GM18951 (cell line): ENCODE results near the gene PLIN4.

Source experiments
- POLR2A ChIP-seq: IDR thresholded peaks from 4 replicates; pipeline ENCODE4 v1.6.1; 2011; ENCODE audit warnings: mild to moderate bottlenecking; ENCODE audit not compliant: insufficient read length, insufficient read depth; ENCODE audit errors: extremely low read depth
- in situ Hi-C: fragments of 300-500 bp; cut with MboI; formaldehyde crosslinking; loops from one replicate; pipeline ENCODE4 v1.12.0; 2022; ENCODE audit warnings: low sequenced_read_pairs, mixed read lengths, inconsistent platforms; ENCODE audit not compliant: unreplicated experiment

PLIN4 gene

DNA sequence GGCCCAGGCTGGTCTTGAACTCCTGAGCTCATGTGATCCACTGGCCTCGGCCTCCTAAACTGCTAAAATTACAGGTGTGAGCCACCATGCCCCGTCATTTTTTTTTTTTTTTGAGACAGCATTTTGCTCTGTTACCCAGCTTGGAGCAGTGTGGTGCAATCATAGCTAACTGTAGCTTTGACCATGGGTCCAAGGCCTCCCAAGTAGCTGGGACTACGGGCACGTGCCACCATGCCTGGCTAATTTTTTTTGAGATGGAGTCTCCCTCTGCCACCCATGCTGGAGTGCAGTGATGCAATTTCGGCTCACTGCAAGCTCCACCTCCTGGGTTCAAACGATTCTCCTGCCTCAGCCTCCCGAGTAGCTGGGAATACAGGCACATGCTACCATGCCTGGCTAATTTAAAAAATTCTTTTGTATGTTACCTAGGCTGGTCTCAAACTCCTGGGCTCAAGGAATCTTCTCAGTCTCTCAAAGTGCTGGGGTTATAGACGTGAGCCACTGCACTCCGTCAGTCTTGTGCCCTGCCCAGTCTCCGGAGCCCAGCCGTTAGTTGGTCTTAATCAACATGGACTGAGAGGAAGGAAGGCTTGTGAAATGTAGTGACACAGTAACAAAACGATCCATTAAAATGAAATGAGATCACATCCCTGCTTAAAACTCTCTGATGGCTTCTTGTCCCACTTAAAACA lies 23.0 kb upstream of the PLIN4 start:
- in situ Hi-C loops = no loop called here
- no peak for TF ChIP-seq POLR2A

DNA sequence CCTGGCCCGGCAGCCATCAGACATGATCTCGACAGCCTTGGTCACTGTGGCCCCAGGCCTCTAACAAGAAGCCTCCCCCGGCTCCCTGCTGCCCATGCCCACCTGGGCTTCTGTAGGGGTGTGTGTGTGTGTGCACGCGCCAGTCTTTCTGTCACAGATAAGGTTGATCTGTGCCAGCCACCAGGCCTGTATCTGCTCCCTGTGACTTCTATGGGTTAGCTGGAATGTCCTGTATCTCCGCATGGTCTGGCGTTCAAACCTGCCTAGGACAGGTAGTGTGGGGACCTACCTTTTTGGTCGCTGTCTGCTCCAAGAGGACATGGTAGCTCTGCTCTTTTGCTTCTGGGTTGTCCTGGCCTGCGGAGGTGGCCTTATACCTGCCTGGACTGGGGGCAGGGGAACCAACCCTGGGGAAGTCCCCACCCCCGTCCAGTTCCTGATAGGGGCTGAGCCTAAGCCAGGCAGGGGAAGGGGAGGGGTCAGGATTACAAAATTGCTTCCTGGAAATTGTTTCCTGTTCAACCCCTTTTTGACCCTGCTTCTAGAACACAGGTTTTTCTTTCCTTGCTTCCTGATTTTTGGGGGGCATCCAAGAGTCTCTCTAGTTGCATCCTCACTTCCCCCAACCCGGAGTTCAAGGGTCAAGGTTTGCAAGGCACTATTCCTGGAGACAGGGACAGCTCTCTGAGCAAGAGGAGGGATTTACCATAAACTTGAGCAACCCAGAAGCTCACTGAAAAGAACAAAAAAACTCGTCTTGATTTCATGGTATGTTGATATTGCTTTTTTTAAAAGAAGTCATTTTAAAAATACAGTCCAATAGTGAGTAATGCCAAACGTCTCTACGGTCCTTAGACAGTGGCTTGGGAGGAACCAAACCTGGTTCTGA lies 21.7 kb upstream of the PLIN4 start, which contains the start of gene LRG1:
LRG1 (minus strand) TSS at position 344 of the 889 bp plus-strand sequence; CDS start at position 321, 23 bp downstream.
- TF ChIP-seq POLR2A = peak; percentile 31
- in situ Hi-C loops = no loop called here

DNA sequence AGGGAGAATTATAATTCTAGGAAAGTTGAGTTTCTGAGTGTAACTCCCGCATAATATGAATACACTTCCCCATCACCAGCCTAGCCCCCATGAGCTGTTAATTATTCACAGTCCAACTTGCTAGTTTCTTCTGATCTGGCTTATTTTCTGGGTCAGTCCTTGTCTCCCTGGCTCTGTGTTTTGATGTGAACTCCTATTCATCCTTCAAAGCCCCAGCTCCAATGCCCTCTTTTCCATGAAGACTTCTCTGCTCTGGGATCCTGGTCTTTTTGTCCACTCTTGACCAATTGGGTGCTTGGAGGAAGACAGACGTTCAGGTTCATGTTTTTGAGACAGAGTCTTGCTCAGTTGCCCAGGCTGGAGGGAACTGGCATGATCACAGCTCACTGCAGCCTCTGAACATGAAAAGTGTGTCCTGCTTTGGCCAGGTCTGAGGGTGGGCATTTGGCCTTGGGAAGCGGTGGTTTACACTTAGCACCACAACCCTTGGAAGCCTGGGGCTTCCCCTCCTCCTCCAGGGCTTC lies 20.9 kb upstream of the PLIN4 start:
- TF ChIP-seq POLR2A = no peak
- in situ Hi-C loops = no loop called here

DNA sequence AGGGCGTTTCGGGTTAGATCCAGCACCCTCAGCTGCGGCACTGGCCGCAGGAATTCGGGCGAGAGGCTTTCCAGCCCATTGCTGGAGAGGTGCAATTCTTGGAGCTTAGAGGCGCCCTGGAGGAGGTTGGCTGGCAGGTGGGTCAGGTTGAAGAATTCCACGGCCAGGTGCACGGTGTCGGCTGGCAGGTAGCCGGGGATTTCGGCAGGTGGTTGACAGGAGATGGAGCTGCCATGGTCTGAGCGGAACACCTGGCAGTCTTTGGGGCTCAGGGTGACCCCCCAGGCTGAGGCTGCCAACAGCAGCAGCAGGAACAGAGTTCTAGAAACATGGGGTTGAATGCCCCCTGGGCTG lies 20.3 kb upstream of the PLIN4 start:
- TF ChIP-seq POLR2A = no peak
- in situ Hi-C loops = no loop called here

DNA sequence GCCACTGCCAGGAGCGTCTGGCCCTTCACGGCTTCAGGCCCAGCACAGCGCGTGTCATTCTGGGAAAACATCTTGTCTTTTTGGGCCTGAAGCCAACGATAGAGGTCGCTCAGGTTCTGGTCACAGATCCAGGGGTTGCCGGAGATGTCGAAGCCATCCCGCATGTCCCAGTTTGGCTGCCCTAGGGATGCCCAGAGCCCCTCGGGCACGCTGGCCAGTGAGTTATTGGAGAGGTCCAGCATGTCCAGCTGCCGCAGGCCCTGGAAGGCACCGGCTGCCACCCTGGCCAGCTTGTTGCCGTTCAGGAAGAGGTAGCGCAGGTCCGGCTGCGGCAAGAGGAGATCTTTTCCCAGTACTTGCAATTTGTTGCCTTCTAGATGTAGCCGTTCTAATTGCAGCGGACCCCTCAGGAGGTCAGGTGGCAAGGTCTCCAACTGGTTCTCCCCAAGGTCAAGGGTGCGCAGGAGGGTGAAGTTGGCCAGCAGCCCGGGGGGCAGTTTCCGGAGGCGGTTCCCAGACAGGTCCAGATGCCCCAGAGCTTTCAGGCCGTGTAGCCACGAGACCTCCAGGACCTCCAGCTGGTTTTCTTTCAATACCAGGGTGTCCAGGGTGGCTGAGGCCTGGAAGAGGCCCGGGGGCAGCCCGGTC lies 19.8 kb upstream of the PLIN4 start:
- in situ Hi-C loops = no loop called here
- no peak for TF ChIP-seq POLR2A

DNA sequence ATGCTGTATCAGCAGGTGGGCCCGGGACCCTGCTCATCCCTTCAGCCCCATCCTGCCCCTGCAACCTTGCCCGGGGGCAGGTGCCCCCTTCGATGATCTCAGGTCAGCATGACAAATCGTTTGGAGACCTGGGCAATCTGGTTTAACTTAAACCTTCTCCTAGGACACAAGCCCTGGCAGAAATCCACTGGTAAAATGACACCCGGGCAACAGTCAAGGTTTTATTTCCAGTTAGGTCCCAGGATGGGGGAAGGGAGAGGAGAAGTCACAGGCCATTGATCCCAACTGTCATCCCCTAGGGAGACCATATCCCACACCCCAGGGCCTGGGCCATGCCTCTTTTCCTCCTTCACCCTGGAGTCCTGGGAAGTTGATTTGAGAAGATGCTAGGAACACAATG lies 18.5 kb upstream of the PLIN4 start:
- in situ Hi-C loops = no loop called here

DNA sequence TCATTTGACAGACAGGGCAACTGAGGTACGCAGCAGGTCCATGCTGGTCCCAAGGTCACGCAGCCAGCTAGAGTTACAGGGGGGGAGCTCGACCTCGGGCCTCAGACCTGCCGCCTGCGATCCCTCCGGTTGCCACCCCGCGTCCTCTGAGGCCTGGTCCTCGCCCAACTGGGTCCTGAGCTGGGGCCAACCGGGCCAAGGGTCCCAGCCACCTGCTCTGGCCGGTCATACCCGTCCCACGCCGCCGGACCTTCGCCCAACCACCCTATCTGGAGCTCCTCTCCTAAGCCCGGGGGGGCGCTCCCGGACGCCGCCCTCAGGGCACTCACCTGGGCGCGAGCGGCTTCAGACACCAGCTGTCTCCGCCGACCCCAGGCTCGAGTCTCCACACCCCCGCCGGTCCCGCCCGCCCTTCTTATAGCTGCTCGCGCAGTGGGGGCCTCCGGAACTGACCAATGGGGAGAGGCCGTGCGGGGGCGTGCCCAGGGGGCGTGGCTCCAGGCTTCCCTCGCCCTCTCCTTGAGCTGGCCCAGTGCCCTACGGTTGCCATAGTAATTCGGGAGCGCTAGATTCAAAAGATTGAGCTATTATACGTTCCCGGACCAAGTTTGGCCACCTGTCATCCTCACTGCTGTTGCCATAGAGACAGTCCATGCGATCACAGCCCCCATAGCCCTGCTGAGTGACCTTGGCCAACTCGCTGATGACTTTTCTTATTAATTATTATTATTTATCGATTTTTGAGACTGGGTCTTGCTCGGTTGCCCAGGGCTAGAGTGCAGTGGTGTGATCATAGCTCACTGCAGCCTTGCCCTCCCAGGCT lies 16.8 kb upstream of the PLIN4 start, which contains the start of gene PLIN5:
PLIN5 (minus strand) TSS at position 389 of the 823 bp plus-strand sequence. CDS start 1,150 bp downstream, outside the sequence.
- no peak for TF ChIP-seq POLR2A
- in situ Hi-C loops = no loop called here

More for the DNA sequence above, 18.5 kb upstream of the PLIN4 start:
- no peak for TF ChIP-seq POLR2A

DNA sequence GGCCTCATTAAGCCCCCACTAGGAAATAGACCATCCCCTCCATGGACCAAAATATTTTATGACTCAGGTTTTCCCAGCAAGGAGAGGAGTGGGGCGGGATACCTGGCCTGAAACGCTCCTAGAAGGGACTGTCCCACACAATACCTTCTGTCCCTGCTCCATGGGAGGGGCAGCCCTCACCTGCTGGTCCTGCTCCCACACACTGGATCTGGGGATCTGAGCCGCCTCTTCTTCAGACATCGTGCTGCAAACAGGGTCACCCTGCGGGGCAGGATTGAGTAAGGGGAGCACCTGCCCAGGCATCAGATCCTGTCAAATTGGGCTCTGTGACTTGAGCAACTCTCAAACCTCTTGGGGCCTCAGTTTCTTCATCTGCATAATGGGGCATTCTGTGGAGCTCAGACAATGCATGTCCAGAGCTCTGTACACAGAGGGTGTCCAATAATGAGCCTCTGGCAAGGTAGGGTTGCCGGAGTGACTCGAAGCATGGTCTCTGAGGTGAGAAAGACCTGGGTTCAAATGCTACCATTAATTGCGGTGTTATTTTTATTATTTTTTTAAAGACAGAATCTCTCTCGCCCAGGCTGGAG lies 15.6 kb upstream of the PLIN4 start:
- TF ChIP-seq POLR2A = no peak
- in situ Hi-C loops = no loop called here

DNA sequence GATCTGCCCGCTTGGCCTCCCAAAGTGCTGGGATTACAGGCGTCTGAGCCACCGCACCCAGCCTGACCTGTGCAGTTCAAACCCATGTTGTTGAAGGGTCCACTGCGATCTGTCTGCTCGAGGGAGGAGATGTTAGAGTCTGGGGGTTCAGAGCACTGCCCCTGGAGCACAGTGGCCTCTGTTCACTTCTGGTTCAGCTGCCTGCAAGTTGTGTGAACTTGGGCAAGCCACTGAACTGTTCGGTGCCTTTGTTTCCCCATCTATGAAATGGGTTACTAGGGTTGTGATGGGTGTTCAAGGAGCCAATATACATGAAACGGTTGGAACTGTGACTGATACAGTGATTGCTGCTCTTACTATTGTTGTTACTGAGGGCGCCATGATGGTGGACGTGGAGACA lies 15.0 kb upstream of the PLIN4 start:
- in situ Hi-C loops = no loop called here
- no peak for TF ChIP-seq POLR2A

DNA sequence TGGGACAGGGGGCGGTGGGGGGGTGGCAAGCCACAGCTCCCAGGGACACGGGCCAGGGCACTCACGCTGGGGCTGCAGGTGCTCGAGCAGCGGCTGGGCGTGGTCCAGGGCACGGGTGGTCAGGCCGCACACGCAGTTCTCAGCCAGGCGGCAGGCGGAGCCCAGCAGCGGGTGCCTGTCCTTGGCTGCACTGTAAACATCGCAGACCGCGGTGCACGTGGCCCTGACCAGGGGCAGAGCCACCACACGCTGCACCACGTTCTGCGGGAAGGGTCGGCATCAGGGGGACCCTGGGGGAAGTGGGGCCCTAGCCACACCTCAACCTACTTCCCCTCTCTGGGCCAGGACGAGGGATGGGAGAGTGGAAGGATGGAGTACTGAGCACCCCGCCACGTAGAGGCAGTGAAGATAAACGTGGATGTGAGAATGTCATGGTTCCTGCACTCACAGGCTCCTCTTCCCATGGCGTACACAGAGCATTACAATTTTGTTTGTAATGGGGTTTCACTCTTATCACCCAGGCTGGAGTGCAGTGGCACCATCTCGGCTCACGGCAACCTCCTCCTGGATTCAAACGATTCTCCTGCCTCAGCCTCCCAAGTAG lies 13.4 kb upstream of the PLIN4 start:
- no peak for TF ChIP-seq POLR2A
- in situ Hi-C loops = no loop called here

DNA sequence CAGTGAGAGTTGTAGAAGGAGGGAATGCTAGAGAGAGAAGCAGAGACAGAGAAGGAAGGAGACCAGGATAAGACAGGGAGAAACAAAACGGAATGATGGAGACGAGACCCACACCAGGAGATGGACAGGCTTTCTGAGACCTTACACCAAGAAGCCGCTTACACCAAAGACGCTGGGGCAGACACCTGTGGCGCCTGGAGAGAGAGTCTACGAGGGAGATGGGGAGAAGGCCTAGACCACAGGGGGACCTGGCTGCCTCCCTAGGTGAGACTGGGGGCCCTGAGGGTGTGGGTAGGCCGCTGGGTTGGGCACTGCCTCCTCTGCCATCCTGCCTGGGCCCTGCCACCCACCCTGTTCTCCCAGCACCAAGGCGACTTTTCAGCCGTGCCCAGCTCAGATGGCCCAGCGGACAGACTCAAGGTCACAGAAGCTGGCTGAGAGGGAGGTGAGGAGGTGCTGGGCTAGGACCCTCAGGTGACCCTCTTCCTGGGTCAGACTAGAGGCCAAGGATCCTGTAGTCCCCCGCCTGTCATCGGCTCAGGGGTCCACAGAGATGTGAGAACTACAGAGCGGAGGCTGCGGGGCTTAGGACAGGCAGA lies 11.7 kb upstream of the PLIN4 start:
- in situ Hi-C loops = no loop called here
- TF ChIP-seq POLR2A = no peak
